CD4-positive, alpha-beta T cell treated with Interleukin-17A for 4 hours (primary cell): ENCODE results near the gene NOS1AP.

Source experiments
- DNase-seq: peaks from one replicate; pipeline ENCODE4 v3.0.0-alpha.2; 2020; ENCODE audit warnings: mixed read lengths

NOS1AP gene

GRCh38 chr1:162091681-162092524 lies 22.4 kb downstream of the NOS1AP start:
- DNase-seq: no peak

GRCh38 chr1:162093095-162093494 lies 23.6 kb downstream of the NOS1AP start:
- DNase-seq: no peak

GRCh38 chr1:162094271-162094670 lies 24.8 kb downstream of the NOS1AP start:
- no peak for DNase-seq

GRCh38 chr1:162094723-162095122 lies 25.2 kb downstream of the NOS1AP start:
- DNase-seq: no peak

- no peak for DNase-seq
These were observed 38.4 kb downstream of the NOS1AP start for GRCh38 chr1:162107911-162108310.

- no peak for DNase-seq
These were observed 38.9 kb downstream of the NOS1AP start for GRCh38 chr1:162108426-162108825.

GRCh38 chr1:162110910-162111309 lies 41.4 kb downstream of the NOS1AP start:
- no peak for DNase-seq

GRCh38 chr1:162111572-162111971 lies 42.1 kb downstream of the NOS1AP start:
- DNase-seq: no peak

GRCh38 chr1:162113419-162113818 lies 43.9 kb downstream of the NOS1AP start:
- DNase-seq: no peak

GRCh38 chr1:162117039-162117774 lies 47.7 kb downstream of the NOS1AP start:
- DNase-seq: no peak

GRCh38 chr1:162118063-162118462 lies 48.6 kb downstream of the NOS1AP start:
- no peak for DNase-seq

- DNase-seq: no peak
These were observed 59.3 kb downstream of the NOS1AP start for GRCh38 chr1:162128693-162129356.

- DNase-seq: no peak
These were observed 60.8 kb downstream of the NOS1AP start for GRCh38 chr1:162130308-162130707.

GRCh38 chr1:162131400-162132321 lies 62.2 kb downstream of the NOS1AP start:
- no peak for DNase-seq

- DNase-seq: no peak
These were observed 64.1 kb downstream of the NOS1AP start for GRCh38 chr1:162133566-162133965.

GRCh38 chr1:162134646-162135045 lies 65.2 kb downstream of the NOS1AP start:
- no peak for DNase-seq

- DNase-seq: no peak
These were observed 65.8 kb downstream of the NOS1AP start for GRCh38 chr1:162135271-162135775.

- no peak for DNase-seq
These were observed 67.3 kb downstream of the NOS1AP start for GRCh38 chr1:162136760-162137159.

- DNase-seq: no peak
These were observed 67.9 kb downstream of the NOS1AP start for GRCh38 chr1:162137179-162137960.

- no peak for DNase-seq
These were observed 68.6 kb downstream of the NOS1AP start for GRCh38 chr1:162138112-162138511.

- DNase-seq: no peak
These were observed 69.2 kb downstream of the NOS1AP start for GRCh38 chr1:162138599-162139181.
